ENCODE measurements around the gene ATXN1. TPM values are rescaled to one million over a fixed set of nuclear protein-coding genes. Genes with fewer than 3 reads are reported as not detected.

Gene ATXN1
- total RNA-seq, 1 donor from 2014 or later: 15.5 TPM

- no peak for DNase-seq
- Mint-ChIP-seq H3K9me3 (ENCODE audit: unreplicated experiment) (peaks cover 9% of the 10 kb centered on the region), H3K36me3 (ENCODE audit: unreplicated experiment) (no peaks in the 10 kb centered on the region), H3K4me3 (ENCODE audit: unreplicated experiment) (peak overlapping the region; percentile 72), H3K4me1 (ENCODE audit: low read depth, unreplicated experiment) (peaks cover 31% of the 10 kb centered on the region), H3K27me3 (ENCODE audit: unreplicated experiment) (peaks cover 2% of the 10 kb centered on the region), H3K27ac (ENCODE audit: unreplicated experiment) (peak overlapping the region; percentile 95)
- TF ChIP-seq CTCF (IDR thresholded peaks at IDR 0.05; ENCODE audit: partially characterized antibody, unreplicated experiment): no peak
Measured at GRCh38 chr6:16592223-16592911, 168.9 kb downstream of the ATXN1 start.

GRCh38 chr6:16591396-16592222 lies 169.7 kb downstream of the ATXN1 start:
- H3K27ac Mint-ChIP-seq (ENCODE audit: unreplicated experiment): peak overlapping the region; percentile 95
- peak; percentile 69 for DNase-seq
- no peaks in the 10 kb centered on the region for H3K27me3 Mint-ChIP-seq (ENCODE audit: unreplicated experiment)
- peaks cover 24% of the 10 kb centered on the region for H3K4me1 Mint-ChIP-seq (ENCODE audit: low read depth, unreplicated experiment)
- TF ChIP-seq CTCF (IDR thresholded peaks at IDR 0.05; ENCODE audit: partially characterized antibody, unreplicated experiment): no peak
- peak overlapping the region; percentile 17 for H3K4me3 Mint-ChIP-seq (ENCODE audit: unreplicated experiment)
- peaks cover 9% of the 10 kb centered on the region for H3K9me3 Mint-ChIP-seq (ENCODE audit: unreplicated experiment)
- no peaks in the 10 kb centered on the region for H3K36me3 Mint-ChIP-seq (ENCODE audit: unreplicated experiment)

GRCh38 chr6:16585805-16586204 lies 175.5 kb downstream of the ATXN1 start:
- no peaks in the 10 kb centered on the region for H3K27me3 Mint-ChIP-seq (ENCODE audit: unreplicated experiment)
- peaks cover 12% of the 10 kb centered on the region for H3K4me1 Mint-ChIP-seq (ENCODE audit: low read depth, unreplicated experiment)
- H3K4me3 Mint-ChIP-seq (ENCODE audit: unreplicated experiment): no peak overlapping the region

GRCh38 chr6:16583144-16583762 lies 178.0 kb downstream of the ATXN1 start:
- no peak for DNase-seq
- no peak overlapping the region for H3K4me3 Mint-ChIP-seq (ENCODE audit: unreplicated experiment)

More at GRCh38 chr6:16585805-16586204, 175.5 kb downstream of the ATXN1 start:
- no peak for TF ChIP-seq CTCF (IDR thresholded peaks at IDR 0.05; ENCODE audit: partially characterized antibody, unreplicated experiment)
- Mint-ChIP-seq H3K27ac (ENCODE audit: unreplicated experiment) (no peak overlapping the region), H3K9me3 (ENCODE audit: unreplicated experiment) (no peaks in the 10 kb centered on the region), H3K36me3 (ENCODE audit: unreplicated experiment) (no peaks in the 10 kb centered on the region)
- DNase-seq: no peak

More at GRCh38 chr6:16583144-16583762, 178.0 kb downstream of the ATXN1 start:
- TF ChIP-seq CTCF (IDR thresholded peaks at IDR 0.05; ENCODE audit: partially characterized antibody, unreplicated experiment): no peak
- Mint-ChIP-seq H3K27ac (ENCODE audit: unreplicated experiment) (peak overlapping the region; percentile 9), H3K36me3 (ENCODE audit: unreplicated experiment) (no peaks in the 10 kb centered on the region), H3K27me3 (ENCODE audit: unreplicated experiment) (no peaks in the 10 kb centered on the region), H3K9me3 (ENCODE audit: unreplicated experiment) (no peaks in the 10 kb centered on the region), H3K4me1 (ENCODE audit: low read depth, unreplicated experiment) (peaks cover 12% of the 10 kb centered on the region)
